Measurements from ENCODE around the gene S100A12.

S100A12 gene

GRCh38 chr1:153367090-153367489 lies 8.3 kb downstream of the S100A12 start:
- no peak for DNase-seq (ENCODE audit: low read depth)

- DNase-seq (ENCODE audit: low read depth): no peak
These were observed 9.2 kb downstream of the S100A12 start for GRCh38 chr1:153366261-153366660.

- DNase-seq (ENCODE audit: low read depth): no peak
These were observed 9.7 kb downstream of the S100A12 start for GRCh38 chr1:153365696-153366095.

- no peak for DNase-seq (ENCODE audit: low read depth)
These were observed 10.4 kb downstream of the S100A12 start for GRCh38 chr1:153364766-153365666.

GRCh38 chr1:153364156-153364555 lies 11.3 kb downstream of the S100A12 start:
- no peak for DNase-seq (ENCODE audit: low read depth)

- DNase-seq (ENCODE audit: low read depth): no peak
These were observed 11.8 kb downstream of the S100A12 start for GRCh38 chr1:153363641-153364040.

GRCh38 chr1:153362187-153362775 lies 13.1 kb downstream of the S100A12 start:
- DNase-seq (ENCODE audit: low read depth): no peak

- DNase-seq (ENCODE audit: low read depth): no peak
These were observed 13.8 kb downstream of the S100A12 start for GRCh38 chr1:153361480-153362109.

- DNase-seq (ENCODE audit: low read depth): no peak
These were observed 14.6 kb downstream of the S100A12 start for GRCh38 chr1:153360592-153361479.

- DNase-seq (ENCODE audit: low read depth): no peak
These were observed 15.2 kb downstream of the S100A12 start for GRCh38 chr1:153360190-153360589.

GRCh38 chr1:153359241-153359640 lies 16.2 kb downstream of the S100A12 start:
- DNase-seq (ENCODE audit: low read depth): no peak

- no peak for DNase-seq (ENCODE audit: low read depth)
These were observed 16.8 kb downstream of the S100A12 start for GRCh38 chr1:153358691-153358975.

- no peak for DNase-seq (ENCODE audit: low read depth)
These were observed 17.3 kb downstream of the S100A12 start, which contains the start of gene S100A9 for GRCh38 chr1:153357853-153358690. S100A9 (plus strand) TSS chr1:153357854; CDS start chr1:153358284, 430 bp downstream.

GRCh38 chr1:153357076-153357852 lies 18.2 kb downstream of the S100A12 start:
- DNase-seq (ENCODE audit: low read depth): no peak

- DNase-seq (ENCODE audit: low read depth): no peak
These were observed 18.9 kb downstream of the S100A12 start for GRCh38 chr1:153356392-153357075.

GRCh38 chr1:153355445-153356071 lies 19.9 kb downstream of the S100A12 start:
- no peak for DNase-seq (ENCODE audit: low read depth)

- no peak for DNase-seq (ENCODE audit: low read depth)
These were observed 20.8 kb downstream of the S100A12 start for GRCh38 chr1:153354515-153355193.

- no peak for DNase-seq (ENCODE audit: low read depth)
These were observed 22.0 kb downstream of the S100A12 start for GRCh38 chr1:153353226-153353947.
